GM23338 (cell line): ENCODE results near the gene PRODH2.

Source experiments
- CREB1 ChIP-seq: fragments of 250-450 bp; sonication (Bioruptor Pico); IDR thresholded peaks from 2 replicates; pipeline ENCODE4 v1.5.0; 2020; ENCODE audit warnings: low read depth, mild to moderate bottlenecking, moderate library complexity
- EZH2 ChIP-seq: fragments of 200-600 bp; sonication (generic); IDR thresholded peaks from one replicate; pipeline ENCODE4 v1.8.0; 2017; ENCODE audit warnings: antibody characterized with exemption, mild to moderate bottlenecking, low read depth; ENCODE audit not compliant: unreplicated experiment
- EZH2phosphoT487 ChIP-seq: fragments of 200-600 bp; sonication (generic); IDR thresholded peaks from one replicate; pipeline ENCODE4 v1.8.1; 2018; ENCODE audit warnings: antibody characterized with exemption; ENCODE audit not compliant: unreplicated experiment
- JUNB ChIP-seq: IDR thresholded peaks from one replicate; pipeline ENCODE4 v1.6.1; 2016; ENCODE audit warnings: antibody characterized with exemption; ENCODE audit not compliant: unreplicated experiment
- ZNF331 ChIP-seq: fragments of 250-450 bp; sonication (Bioruptor Pico); IDR thresholded peaks from 2 replicates; pipeline ENCODE4 v1.5.0; 2020; ENCODE audit warnings: low read depth, mild to moderate bottlenecking, moderate library complexity
- TF ChIP-seq, protein P1 (sequence below), 2 experiments: fragments of 200-600 bp in 1 of 2; sonication (generic) in 1 of 2; conservative IDR thresholded peaks; 2 replicates each; pipeline versions ENCODE4 v1.5.1 to v1.6.1; 2016 to 2017; ENCODE audit warnings: antibody characterized with exemption in 2 of 2, low read depth in 2 of 2, mild to moderate bottlenecking in 2 of 2, moderate library complexity in 1 of 2
- TF ChIP-seq, protein P2 (sequence below): IDR thresholded peaks from 2 replicates; pipeline ENCODE4 v1.6.1; 2016; ENCODE audit warnings: antibody characterized with exemption
- TF ChIP-seq, protein P3 (sequence below): IDR thresholded peaks from one replicate; pipeline ENCODE4 v1.6.1; 2018; ENCODE audit warnings: antibody characterized with exemption; ENCODE audit not compliant: unreplicated experiment

DNA sequence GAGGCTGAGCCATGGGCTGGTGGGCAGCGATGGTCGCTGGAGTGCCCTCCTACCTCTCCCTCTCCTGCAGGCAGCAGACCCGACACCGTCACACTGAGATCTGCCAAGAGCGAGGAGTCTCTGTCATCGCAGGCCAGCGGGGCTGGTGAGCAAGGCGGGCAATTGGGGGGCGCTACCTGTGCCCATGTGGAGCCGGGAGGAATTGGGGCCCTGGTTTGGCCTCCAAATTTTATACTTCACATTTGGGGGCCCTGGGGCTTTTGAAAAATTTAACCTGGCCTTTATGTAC lies 27.4 kb downstream of the PRODH2 start:
- TF ChIP-seq, protein P1, sequence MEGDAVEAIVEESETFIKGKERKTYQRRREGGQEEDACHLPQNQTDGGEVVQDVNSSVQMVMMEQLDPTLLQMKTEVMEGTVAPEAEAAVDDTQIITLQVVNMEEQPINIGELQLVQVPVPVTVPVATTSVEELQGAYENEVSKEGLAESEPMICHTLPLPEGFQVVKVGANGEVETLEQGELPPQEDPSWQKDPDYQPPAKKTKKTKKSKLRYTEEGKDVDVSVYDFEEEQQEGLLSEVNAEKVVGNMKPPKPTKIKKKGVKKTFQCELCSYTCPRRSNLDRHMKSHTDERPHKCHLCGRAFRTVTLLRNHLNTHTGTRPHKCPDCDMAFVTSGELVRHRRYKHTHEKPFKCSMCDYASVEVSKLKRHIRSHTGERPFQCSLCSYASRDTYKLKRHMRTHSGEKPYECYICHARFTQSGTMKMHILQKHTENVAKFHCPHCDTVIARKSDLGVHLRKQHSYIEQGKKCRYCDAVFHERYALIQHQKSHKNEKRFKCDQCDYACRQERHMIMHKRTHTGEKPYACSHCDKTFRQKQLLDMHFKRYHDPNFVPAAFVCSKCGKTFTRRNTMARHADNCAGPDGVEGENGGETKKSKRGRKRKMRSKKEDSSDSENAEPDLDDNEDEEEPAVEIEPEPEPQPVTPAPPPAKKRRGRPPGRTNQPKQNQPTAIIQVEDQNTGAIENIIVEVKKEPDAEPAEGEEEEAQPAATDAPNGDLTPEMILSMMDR (conservative IDR thresholded peaks at IDR 0.05; ENCODE audit: low read depth in 2 of 2), result no peak; a peak in 1 of 4 replicates
- TF ChIP-seq EZH2, result no peak
- no peak for TF ChIP-seq EZH2phosphoT487
- TF ChIP-seq, protein P2, sequence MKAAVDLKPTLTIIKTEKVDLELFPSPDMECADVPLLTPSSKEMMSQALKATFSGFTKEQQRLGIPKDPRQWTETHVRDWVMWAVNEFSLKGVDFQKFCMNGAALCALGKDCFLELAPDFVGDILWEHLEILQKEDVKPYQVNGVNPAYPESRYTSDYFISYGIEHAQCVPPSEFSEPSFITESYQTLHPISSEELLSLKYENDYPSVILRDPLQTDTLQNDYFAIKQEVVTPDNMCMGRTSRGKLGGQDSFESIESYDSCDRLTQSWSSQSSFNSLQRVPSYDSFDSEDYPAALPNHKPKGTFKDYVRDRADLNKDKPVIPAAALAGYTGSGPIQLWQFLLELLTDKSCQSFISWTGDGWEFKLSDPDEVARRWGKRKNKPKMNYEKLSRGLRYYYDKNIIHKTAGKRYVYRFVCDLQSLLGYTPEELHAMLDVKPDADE, result no peak
- TF ChIP-seq ZNF331 (CRISPR knock-in tag), result no peak
- TF ChIP-seq CREB1, result no peak
- TF ChIP-seq, protein P3, sequence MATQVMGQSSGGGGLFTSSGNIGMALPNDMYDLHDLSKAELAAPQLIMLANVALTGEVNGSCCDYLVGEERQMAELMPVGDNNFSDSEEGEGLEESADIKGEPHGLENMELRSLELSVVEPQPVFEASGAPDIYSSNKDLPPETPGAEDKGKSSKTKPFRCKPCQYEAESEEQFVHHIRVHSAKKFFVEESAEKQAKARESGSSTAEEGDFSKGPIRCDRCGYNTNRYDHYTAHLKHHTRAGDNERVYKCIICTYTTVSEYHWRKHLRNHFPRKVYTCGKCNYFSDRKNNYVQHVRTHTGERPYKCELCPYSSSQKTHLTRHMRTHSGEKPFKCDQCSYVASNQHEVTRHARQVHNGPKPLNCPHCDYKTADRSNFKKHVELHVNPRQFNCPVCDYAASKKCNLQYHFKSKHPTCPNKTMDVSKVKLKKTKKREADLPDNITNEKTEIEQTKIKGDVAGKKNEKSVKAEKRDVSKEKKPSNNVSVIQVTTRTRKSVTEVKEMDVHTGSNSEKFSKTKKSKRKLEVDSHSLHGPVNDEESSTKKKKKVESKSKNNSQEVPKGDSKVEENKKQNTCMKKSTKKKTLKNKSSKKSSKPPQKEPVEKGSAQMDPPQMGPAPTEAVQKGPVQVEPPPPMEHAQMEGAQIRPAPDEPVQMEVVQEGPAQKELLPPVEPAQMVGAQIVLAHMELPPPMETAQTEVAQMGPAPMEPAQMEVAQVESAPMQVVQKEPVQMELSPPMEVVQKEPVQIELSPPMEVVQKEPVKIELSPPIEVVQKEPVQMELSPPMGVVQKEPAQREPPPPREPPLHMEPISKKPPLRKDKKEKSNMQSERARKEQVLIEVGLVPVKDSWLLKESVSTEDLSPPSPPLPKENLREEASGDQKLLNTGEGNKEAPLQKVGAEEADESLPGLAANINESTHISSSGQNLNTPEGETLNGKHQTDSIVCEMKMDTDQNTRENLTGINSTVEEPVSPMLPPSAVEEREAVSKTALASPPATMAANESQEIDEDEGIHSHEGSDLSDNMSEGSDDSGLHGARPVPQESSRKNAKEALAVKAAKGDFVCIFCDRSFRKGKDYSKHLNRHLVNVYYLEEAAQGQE, result no peak
- no peak for TF ChIP-seq JUNB
